HepG2 (cell line): Measurements from ENCODE around the gene DHCR7. TPM values are rescaled to one million over a fixed set of nuclear protein-coding genes. Genes with fewer than 3 reads are reported as not detected.
A peak's percentile ranks its signal among the peaks of the same experiment; 100 is the strongest.

Source experiments
- ATF7-NPFF ChIP-seq: sonication (generic); formaldehyde crosslinking; IDR thresholded peaks from 2 replicates; pipeline ENCODE4 v1.8.1; 2023; ENCODE audit warnings: mild to moderate bottlenecking, low read depth, missing genetic modification reagents, moderate library complexity
- CC2D1A ChIP-seq: sonication (generic); formaldehyde crosslinking; IDR thresholded peaks from 2 replicates; pipeline ENCODE4 v1.8.1; 2023; ENCODE audit warnings: mild to moderate bottlenecking, missing genetic modification reagents
- CREM ChIP-seq, 2 experiments: sonication (generic) in 1 of 2; formaldehyde crosslinking in 1 of 2; IDR thresholded peaks; 2 replicates each; pipeline versions ENCODE4 v1.4.0 to v1.6.1; 2016 to 2020; ENCODE audit warnings: antibody characterized with exemption in 1 of 2, mild to moderate bottlenecking in 1 of 2, missing genetic modification reagents in 1 of 2
- E2F2 ChIP-seq: sonication (generic); formaldehyde crosslinking; IDR thresholded peaks from 2 replicates; pipeline ENCODE4 v1.4.0; 2020; ENCODE audit warnings: missing genetic modification reagents, borderline replicate concordance
- EEA1 ChIP-seq: sonication (generic); formaldehyde crosslinking; IDR thresholded peaks from 2 replicates; pipeline ENCODE4 v1.5.1; 2020; ENCODE audit warnings: mild to moderate bottlenecking, missing genetic modification reagents, borderline replicate concordance
- HNRNPLL ChIP-seq: fragments of 200-400 bp; formaldehyde crosslinking; IDR thresholded peaks from 2 replicates; pipeline ENCODE4 v1.6.1; 2017; ENCODE audit warnings: mild to moderate bottlenecking, low read depth, low read length; ENCODE audit not compliant: poor library complexity, severe bottlenecking
- NR2F2 ChIP-seq: IDR thresholded peaks from 2 replicates; pipeline ENCODE4 v1.6.1; 2012; ENCODE audit warnings: low read depth, inconsistent platforms, borderline replicate concordance
- RXRB ChIP-seq: IDR thresholded peaks from 2 replicates; pipeline ENCODE4 v1.6.1; 2016; ENCODE audit warnings: borderline replicate concordance, missing genetic modification reagents, missing compliant biosample characterization
- SIN3B ChIP-seq: fragments of 150-350 bp; IDR thresholded peaks from 2 replicates; pipeline ENCODE4 v1.6.1; 2014; ENCODE audit warnings: low read length
- TCF12 ChIP-seq, 2 experiments: fragments of 450-650 bp in 1 of 2; sonication (generic) in 1 of 2; formaldehyde crosslinking in 1 of 2; IDR thresholded peaks; 2 replicates each; pipeline versions ENCODE4 v1.6.1 to v1.8.0; 2017 to 2022; ENCODE audit warnings: antibody characterized with exemption in 1 of 2, mild to moderate bottlenecking in 1 of 2, missing genetic modification reagents in 1 of 2, moderate library complexity in 1 of 2
- TRAFD1 ChIP-seq: sonication (generic); formaldehyde crosslinking; IDR thresholded peaks from 2 replicates; pipeline ENCODE4 v1.5.1; 2020; ENCODE audit warnings: missing genetic modification reagents, mild to moderate bottlenecking, borderline replicate concordance
- YY1 ChIP-seq: IDR thresholded peaks from 2 replicates; pipeline ENCODE4 v1.6.1; 2011; ENCODE audit warnings: low read length, low read depth, moderate library complexity, mild to moderate bottlenecking; ENCODE audit not compliant: insufficient read depth, insufficient replicate concordance
- ZBTB46 ChIP-seq: sonication (generic); formaldehyde crosslinking; IDR thresholded peaks from 2 replicates; pipeline ENCODE4 v1.4.0; 2020; ENCODE audit warnings: mild to moderate bottlenecking, missing genetic modification reagents, borderline replicate concordance
- ZFAT ChIP-seq: sonication (generic); formaldehyde crosslinking; conservative IDR thresholded peaks from 2 replicates; pipeline ENCODE4 v1.8.1; 2023; ENCODE audit warnings: missing genetic modification reagents, inconsistent platforms
- ZNF331 ChIP-seq: sonication (generic); formaldehyde crosslinking; IDR thresholded peaks from 2 replicates; pipeline ENCODE4 v1.4.0; 2020; ENCODE audit warnings: missing genetic modification reagents
- ZNF441 ChIP-seq: sonication (generic); formaldehyde crosslinking; IDR thresholded peaks from 2 replicates; pipeline ENCODE4 v1.7.0; 2021; ENCODE audit warnings: missing genetic modification reagents, borderline replicate concordance
- ZNF501 ChIP-seq: sonication (generic); formaldehyde crosslinking; IDR thresholded peaks from 2 replicates; pipeline ENCODE4 v1.5.1; 2020; ENCODE audit warnings: mild to moderate bottlenecking, moderate library complexity, missing genetic modification reagents
- ZNF556 ChIP-seq: sonication (generic); formaldehyde crosslinking; IDR thresholded peaks from 2 replicates; pipeline ENCODE4 v1.4.0; 2020; ENCODE audit warnings: mild to moderate bottlenecking, missing genetic modification reagents, borderline replicate concordance
- ZNF784 ChIP-seq: sonication (generic); formaldehyde crosslinking; IDR thresholded peaks from 2 replicates; pipeline ENCODE4 v1.5.1; 2020; ENCODE audit warnings: missing genetic modification reagents, mild to moderate bottlenecking, borderline replicate concordance
- ZSCAN22 ChIP-seq: sonication (generic); formaldehyde crosslinking; IDR thresholded peaks from 2 replicates; pipeline ENCODE4 v1.4.0; 2020; ENCODE audit warnings: mild to moderate bottlenecking, missing genetic modification reagents
- ZSCAN5A ChIP-seq: sonication (generic); formaldehyde crosslinking; IDR thresholded peaks from 2 replicates; pipeline ENCODE4 v1.8.0; 2022; ENCODE audit warnings: mild to moderate bottlenecking, missing genetic modification reagents, borderline replicate concordance
- polyA plus RNA-seq, 8 experiments: library from polyadenylated mRNA; depleted of rRNA in 3 of 8; stranded (reverse) in 7 of 8; unstranded in 1 of 8; fragments of >200 nt; fragmentation: Illumina TruSeq in 4 of 8; extraction: Trizol in 4 of 8; gene quantifications; 2 replicates each; pipeline versions ENCODE4 v1.2.1 to v1.2.3, GENCODE V29; 2011 to 2016; ENCODE audit warnings: low read depth in 4 of 8, missing spikeins in 1 of 8, mixed read lengths in 1 of 8; ENCODE audit not compliant: insufficient read depth in 1 of 8
- total RNA-seq, 5 experiments: library from RNA; depleted of rRNA; stranded (reverse); fragments of >200 nt; fragmentation: Illumina TruSeq; extraction: Trizol; gene quantifications; 2 replicates each; pipeline ENCODE4 v1.2.3, GENCODE V29; 2016; ENCODE audit warnings: low read depth in 1 of 5

DHCR7 gene
- total and polyA plus RNA-seq, 2 of the 13 experiments (the other 11 are each of a cell fraction or from before 2014, with no cell fraction given): 96.0 to 143 TPM

GRCh38 chr11:71446942-71447688 lies 1.1 kb downstream of the DHCR7 start (continued):
- TF ChIP-seq ZNF784: no peak
- no peak for TF ChIP-seq EEA1 (CRISPR knock-in tag)
- no peak for TF ChIP-seq E2F2 (CRISPR knock-in tag)
- peak; percentile 58; the same call in 1 of the 2 replicates for TF ChIP-seq TRAFD1
- TF ChIP-seq CREM (IDR thresholded peaks at IDR 0.05): peak; percentile 45; the same call in 1 of the 2 replicates
- no peak for TF ChIP-seq CREM (CRISPR knock-in tag; IDR thresholded peaks at IDR 0.05)
- TF ChIP-seq CC2D1A (CRISPR knock-in tag): no peak
- TF ChIP-seq ZNF331: 0 out of 2 replicates have a peak, but pooled peaks have one; percentile 46
- peak; percentile 73 for TF ChIP-seq RXRB (CRISPR knock-in tag)
- no peak for TF ChIP-seq ZBTB46 (CRISPR knock-in tag)
- TF ChIP-seq SIN3B: no peak
- TF ChIP-seq ZNF441: no peak
- no peak for TF ChIP-seq ZSCAN5A
- no peak for TF ChIP-seq YY1
- peak; percentile 69; the same call in 1 of the 2 replicates for TF ChIP-seq NR2F2
- no peak for TF ChIP-seq HNRNPLL
- no peak for TF ChIP-seq ZSCAN22 (CRISPR knock-in tag)
- TF ChIP-seq ATF7-NPFF (CRISPR knock-in tag): no peak
- TF ChIP-seq ZNF556: no peak
- TF ChIP-seq ZFAT (CRISPR knock-in tag): no peak
- no peak for TF ChIP-seq TCF12 (IDR thresholded peaks at IDR 0.05)
- TF ChIP-seq TCF12 (CRISPR knock-in tag; IDR thresholded peaks at IDR 0.05): no peak
- TF ChIP-seq ZNF501 (CRISPR knock-in tag): no peak
